Ovary (tissue), 9 donors: Measurements from ENCODE around the gene DAB2. TPM values are rescaled to one million over a fixed set of nuclear protein-coding genes. Genes with fewer than 3 reads are reported as not detected.

Source experiments
- DNase-seq, 5 donors: peaks; one replicate each; pipeline ENCODE4 v3.0.0-alpha.2; 2019 to 2020
- H3K27ac ChIP-seq, 2 donors: fragments of 200-600 bp; one replicate each; pipeline versions ENCODE4 v1.5.1 to v1.8.0; 2019 to 2022
- H3K27me3 ChIP-seq: fragments of 200-600 bp; one replicate; pipeline ENCODE4 v1.8.0; 2022
- H3K36me3 ChIP-seq: fragments of 200-600 bp; sonication (generic); one replicate; pipeline ENCODE4 v1.5.1; 2019
- H3K4me1 ChIP-seq: one replicate; pipeline ENCODE4 v1.8.1; 2013; ENCODE audit warnings: mild to moderate bottlenecking, moderate library complexity; ENCODE audit not compliant: insufficient read depth
- H3K4me3 ChIP-seq: fragments of 200-600 bp; sonication (generic); one replicate; pipeline ENCODE4 v1.5.1; 2017
- H3K9me3 ChIP-seq, 2 donors: fragments of 200-600 bp in 1 of 2; sonication (generic) in 1 of 2; one replicate each; pipeline versions ENCODE4 v1.5.1 to v1.8.1; 2013 to 2019; ENCODE audit warnings: mild to moderate bottlenecking in 1 of 2, moderate library complexity in 1 of 2
- EP300 ChIP-seq: sonication (generic); formaldehyde crosslinking; IDR thresholded peaks from one replicate; pipeline ENCODE4 v1.6.1; 2017; ENCODE audit warnings: antibody characterized with exemption
- POLR2A ChIP-seq: fragments of 450-650 bp; IDR thresholded peaks from one replicate; pipeline ENCODE4 v1.6.1; 2017; ENCODE audit warnings: antibody characterized with exemption, mild to moderate bottlenecking, moderate library complexity
- WGBS, 3 donors: extraction: QIAGEN DNeasy Blood & Tissue Kit in 1 of 3; methylation state at CpG; one replicate each; pipeline versions ENCODE4 v1.1.5 to v1.1.7; 2013 to 2017; 5-methylcytosine and 5-hydroxymethylcytosine counted together
- intact Hi-C, 4 donors: fragments of 100-400 bp; cut with DNase I; formaldehyde crosslinking; loops; one replicate each; pipeline versions ENCODE4 v1.11.0 to v1.15.1; 2022 to 2023
- polyA plus RNA-seq, 2 donors: library from polyadenylated mRNA; stranded (reverse); fragments of 200-250 nt in 1 of 2; fragments of 350-450 nt in 1 of 2; fragmentation: Illumina TruSeq in 1 of 2; extraction: RNeasy Lipid Tissue Mini Kit (QIAGEN cat#74804) in 1 of 2; gene quantifications; one replicate each; pipeline ENCODE4 v1.2.3, GENCODE V29; 2013 to 2014
- total RNA-seq, 7 donors: library from RNA; depleted of rRNA in 2 of 7; stranded (reverse); fragments of >200 nt in 2 of 7; fragmentation: NEBNext Ultra II Directional in 3 of 7; extraction: Animal tissue kit (Norgen Biotek cat#: 25700) in 3 of 7; gene quantifications; one replicate each; pipeline versions ENCODE4 v1.1.0 to v1.2.4, GENCODE V29; 2016 to 2023
- TF ChIP-seq, protein P1 (sequence below), 3 donors: fragments of 450-650 bp in 2 of 3; fragments of 200-600 bp in 1 of 3; IDR thresholded peaks; one replicate each; pipeline versions ENCODE4 v1.5.1 to v1.8.0; 2016 to 2022; ENCODE audit warnings: antibody characterized with exemption in 3 of 3, mild to moderate bottlenecking in 1 of 3
- donor health status: DM: no; HTN: no; CAD: no; lungs with moderate emphysema.
- donor health status: DM: no; HTN: no; CAD: no.
- donor health status: Bipolar disorder and iron deficiency.
- donor health status: DM: yes; HTN: yes; CAD: no.
- donor health status: DM: no; HTN: no; CAD: no.
- donor health status: DM: yes; HTN: yes; CAD: no.

DAB2 gene
- total and polyA plus RNA-seq, 9 donors = 25.0 to 118 (median 38.7) TPM

DNA sequence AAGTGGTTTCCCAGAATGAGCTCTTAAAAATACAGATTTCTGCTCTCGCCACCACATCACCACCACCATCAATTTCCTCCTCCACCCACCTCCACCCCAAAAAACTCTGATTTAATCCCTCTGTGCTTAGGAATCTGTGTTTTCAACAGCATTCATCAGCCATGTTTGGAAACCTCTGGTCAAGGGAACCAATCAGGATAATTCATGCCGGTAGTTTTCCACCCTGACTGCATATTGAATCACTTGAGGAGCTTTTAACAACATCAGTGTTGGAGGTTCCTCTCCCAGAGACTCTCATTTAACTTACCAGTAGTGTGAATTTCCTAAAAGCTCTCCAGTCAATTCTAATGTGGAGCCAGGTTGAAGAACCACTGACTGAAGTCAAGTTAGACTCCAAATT is 46.0 kb upstream of the DAB2 start:
- no peaks in the 10 kb centered on the region for H3K9me3 ChIP-seq
- no peak overlapping the region for H3K4me3 ChIP-seq
- no peaks in the 10 kb centered on the region for H3K36me3 ChIP-seq
- intact Hi-C loops = no loop called here
- TF ChIP-seq POLR2A (no peak), EP300 (no peak)
- TF ChIP-seq, protein P1, sequence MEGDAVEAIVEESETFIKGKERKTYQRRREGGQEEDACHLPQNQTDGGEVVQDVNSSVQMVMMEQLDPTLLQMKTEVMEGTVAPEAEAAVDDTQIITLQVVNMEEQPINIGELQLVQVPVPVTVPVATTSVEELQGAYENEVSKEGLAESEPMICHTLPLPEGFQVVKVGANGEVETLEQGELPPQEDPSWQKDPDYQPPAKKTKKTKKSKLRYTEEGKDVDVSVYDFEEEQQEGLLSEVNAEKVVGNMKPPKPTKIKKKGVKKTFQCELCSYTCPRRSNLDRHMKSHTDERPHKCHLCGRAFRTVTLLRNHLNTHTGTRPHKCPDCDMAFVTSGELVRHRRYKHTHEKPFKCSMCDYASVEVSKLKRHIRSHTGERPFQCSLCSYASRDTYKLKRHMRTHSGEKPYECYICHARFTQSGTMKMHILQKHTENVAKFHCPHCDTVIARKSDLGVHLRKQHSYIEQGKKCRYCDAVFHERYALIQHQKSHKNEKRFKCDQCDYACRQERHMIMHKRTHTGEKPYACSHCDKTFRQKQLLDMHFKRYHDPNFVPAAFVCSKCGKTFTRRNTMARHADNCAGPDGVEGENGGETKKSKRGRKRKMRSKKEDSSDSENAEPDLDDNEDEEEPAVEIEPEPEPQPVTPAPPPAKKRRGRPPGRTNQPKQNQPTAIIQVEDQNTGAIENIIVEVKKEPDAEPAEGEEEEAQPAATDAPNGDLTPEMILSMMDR (IDR thresholded peaks at IDR 0.05) = no peak
- 92 to 96% (median 96%) methylated on average over 2 of the region's 2 CpGs for WGBS, 3 donors
- no peak overlapping the region for H3K27ac ChIP-seq
- peaks cover 4% of the 10 kb centered on the region for H3K4me1 ChIP-seq
- no peak for DNase-seq
- H3K27me3 ChIP-seq = no peaks in the 10 kb centered on the region

DNA sequence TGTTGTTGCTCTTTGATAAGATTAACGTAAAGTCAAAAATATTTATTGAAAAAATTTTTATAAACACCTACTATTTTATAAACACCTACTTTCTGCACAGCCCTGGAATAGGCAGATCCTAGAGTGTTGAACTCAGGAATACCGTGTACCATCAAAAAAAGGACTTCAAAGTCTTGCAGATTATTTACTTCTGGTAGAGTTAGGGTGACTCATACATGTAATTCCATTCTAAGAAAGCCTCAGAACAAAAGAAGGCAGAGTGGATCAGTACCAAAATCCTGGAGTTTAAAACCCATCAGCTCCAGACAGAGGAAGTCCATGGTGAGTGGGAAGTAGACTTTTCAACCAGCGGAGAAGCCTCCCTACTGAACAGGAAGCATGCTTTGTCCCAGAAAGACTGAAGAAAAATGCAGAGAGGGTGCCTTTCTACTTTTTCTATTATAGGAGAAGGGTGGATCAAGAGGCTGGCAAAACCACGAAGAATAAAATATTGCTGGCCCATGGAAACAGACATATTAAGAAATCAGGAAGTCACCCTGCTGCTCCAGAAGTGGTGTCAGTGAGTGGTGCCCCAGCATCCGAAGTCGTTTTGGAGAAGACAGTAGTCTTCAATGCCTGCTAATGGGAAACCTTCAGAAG is 45.1 kb upstream of the DAB2 start:
- DNase-seq = no peak
- TF ChIP-seq EP300 = no peak
- TF ChIP-seq POLR2A = no peak
- TF ChIP-seq, protein P1 (IDR thresholded peaks at IDR 0.05) = no peak
- intact Hi-C loops = no loop called here
- Histone ChIP-seq H3K27ac (no peak overlapping the region), H3K36me3 (no peaks in the 10 kb centered on the region), H3K9me3 (no peaks in the 10 kb centered on the region), H3K4me1 (peaks cover 4% of the 10 kb centered on the region), H3K27me3 (no peaks in the 10 kb centered on the region), H3K4me3 (no peak overlapping the region)
- 60 to 68% (median 61%) methylated on average over 6 of the region's 6 CpGs for WGBS, 3 donors

DNA sequence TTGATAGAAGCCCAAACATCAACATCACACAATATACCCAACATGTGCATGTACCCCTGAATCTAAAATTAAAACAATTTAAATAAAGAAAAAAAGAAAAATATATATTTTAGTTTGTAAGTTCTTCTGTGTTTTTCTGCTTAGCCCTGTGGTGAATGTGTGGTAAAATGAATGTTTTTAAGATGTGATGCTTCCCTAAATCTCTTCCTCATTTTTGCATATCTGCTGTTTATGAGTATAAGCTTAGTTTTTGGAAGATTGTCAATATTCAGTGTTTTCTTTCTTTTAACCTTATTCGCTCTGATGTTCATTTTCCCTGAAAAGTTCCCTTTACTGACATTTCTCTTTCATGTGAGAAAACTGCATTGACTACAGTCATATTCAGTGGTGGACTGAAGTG is 44.4 kb upstream of the DAB2 start:
- Histone ChIP-seq H3K4me3 (no peak overlapping the region), H3K9me3 (no peaks in the 10 kb centered on the region), H3K27me3 (no peaks in the 10 kb centered on the region), H3K36me3 (no peaks in the 10 kb centered on the region), H3K4me1 (peaks cover 4% of the 10 kb centered on the region), H3K27ac (no peak overlapping the region)
- intact Hi-C loops = no loop called here
- DNase-seq = no peak
- TF ChIP-seq, protein P1 (IDR thresholded peaks at IDR 0.05) = no peak
- TF ChIP-seq POLR2A (no peak), EP300 (no peak)
- 29 to 52% (median 42%) methylated on average over 1 of the region's 1 CpG for WGBS, 3 donors

DNA sequence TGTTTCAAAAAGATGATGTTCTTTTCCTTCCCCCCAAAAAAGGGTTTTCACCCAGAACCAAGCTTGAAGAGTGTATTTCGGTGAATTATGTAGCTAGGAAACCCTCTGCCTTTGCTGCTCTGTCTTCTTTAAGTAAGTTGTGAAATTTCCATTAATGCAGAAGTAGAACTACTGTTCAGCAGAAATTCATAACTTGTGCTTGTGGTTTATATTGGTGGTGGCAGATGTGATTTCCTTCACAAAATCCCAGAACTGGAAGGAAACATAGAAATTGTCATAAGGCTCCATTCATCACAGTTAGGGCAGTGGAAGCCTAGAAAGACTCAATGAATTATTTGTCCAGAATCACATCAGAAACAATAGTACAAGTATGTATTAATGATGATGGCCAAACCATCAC is 42.1 kb upstream of the DAB2 start:
- no peaks in the 10 kb centered on the region for H3K9me3 ChIP-seq
- no peak for DNase-seq
- no peak overlapping the region for H3K4me3 ChIP-seq
- intact Hi-C loops = no loop called here
- H3K27ac ChIP-seq = no peak overlapping the region
- TF ChIP-seq POLR2A (no peak), EP300 (no peak)
- TF ChIP-seq, protein P1 (IDR thresholded peaks at IDR 0.05) = no peak
- 98% methylated on average over 1 of the region's 1 CpG for WGBS, 3 donors
- H3K36me3 ChIP-seq = no peaks in the 10 kb centered on the region
- H3K27me3 ChIP-seq = no peaks in the 10 kb centered on the region
- H3K4me1 ChIP-seq = peaks cover 4% of the 10 kb centered on the region
